Measurements from ENCODE around the gene ARHGEF9. TPM values are rescaled to one million over a fixed set of nuclear protein-coding genes. Genes with fewer than 3 reads are reported as not detected.

The ARHGEF9 gene
- total RNA-seq, 2 experiments from 2014 or later, result 16.5 to 19.4 TPM

GRCh38 chrX:63635750-63636149, 149.3 kb downstream of the ARHGEF9 start:
- ChIA-PET CTCF (no interaction called here), POLR2A (no interaction called here)
- no peaks in the 10 kb centered on the region for H3K4me1 Mint-ChIP-seq (ENCODE audit: low read depth)
- DNase-seq, result no peak
- H3K36me3 Mint-ChIP-seq (ENCODE audit: low read depth), result peaks cover 38% of the 10 kb centered on the region
- H3K9me3 Mint-ChIP-seq, result peaks cover 7% of the 10 kb centered on the region
- no peak for TF ChIP-seq CTCF (IDR thresholded peaks at IDR 0.05)
- intact Hi-C loops (cut with micrococcal nuclease), result no loop called here
- ATAC-seq, result no peak
- H3K4me3 Mint-ChIP-seq, result no peak overlapping the region
- H3K27me3 Mint-ChIP-seq, result no peaks in the 10 kb centered on the region
- no peak overlapping the region for H3K27ac Mint-ChIP-seq

- no peaks in the 10 kb centered on the region for H3K27me3 Mint-ChIP-seq
- no peak overlapping the region for H3K27ac Mint-ChIP-seq
- ATAC-seq, result no peak
- intact Hi-C loops (cut with micrococcal nuclease), result no loop called here
- no peak overlapping the region for H3K4me3 Mint-ChIP-seq
- TF ChIP-seq CTCF (IDR thresholded peaks at IDR 0.05), result no peak
- ChIA-PET POLR2A (no interaction called here), CTCF (no interaction called here)
- H3K4me1 Mint-ChIP-seq (ENCODE audit: low read depth), result no peaks in the 10 kb centered on the region
- no peaks in the 10 kb centered on the region for H3K9me3 Mint-ChIP-seq
- DNase-seq, result no peak
- no peaks in the 10 kb centered on the region for H3K36me3 Mint-ChIP-seq (ENCODE audit: low read depth)
Observed at GRCh38 chrX:63613531-63614028, 171.4 kb downstream of the ARHGEF9 start.

GRCh38 chrX:63585936-63586335, 199.1 kb downstream of the ARHGEF9 start:
- Mint-ChIP-seq H3K4me3 (no peak overlapping the region), H3K9me3 (no peaks in the 10 kb centered on the region), H3K27ac (no peak overlapping the region), H3K36me3 (ENCODE audit: low read depth) (no peaks in the 10 kb centered on the region), H3K4me1 (ENCODE audit: low read depth) (no peaks in the 10 kb centered on the region), H3K27me3 (no peaks in the 10 kb centered on the region)
- ChIA-PET CTCF (no interaction called here), POLR2A (no interaction called here)
- ATAC-seq (no peak), DNase-seq (no peak)
- no peak for TF ChIP-seq CTCF (IDR thresholded peaks at IDR 0.05)
- intact Hi-C loops (cut with micrococcal nuclease), result no loop called here

Small RNA genes within 50 kb of the gene (microRNA-seq; reads per million reads assigned to microRNA genes)
- not detected for gene MIR1468 (ENCODE audit: borderline microRNAs expressed, borderline replicate concordance)

All from activated CD8-positive, alpha-beta T cell treated with anti-CD3 and anti-CD28 coated beads for 36 hours (primary cell).